ENCODE measurements around the gene PEAK3.

DNA sequence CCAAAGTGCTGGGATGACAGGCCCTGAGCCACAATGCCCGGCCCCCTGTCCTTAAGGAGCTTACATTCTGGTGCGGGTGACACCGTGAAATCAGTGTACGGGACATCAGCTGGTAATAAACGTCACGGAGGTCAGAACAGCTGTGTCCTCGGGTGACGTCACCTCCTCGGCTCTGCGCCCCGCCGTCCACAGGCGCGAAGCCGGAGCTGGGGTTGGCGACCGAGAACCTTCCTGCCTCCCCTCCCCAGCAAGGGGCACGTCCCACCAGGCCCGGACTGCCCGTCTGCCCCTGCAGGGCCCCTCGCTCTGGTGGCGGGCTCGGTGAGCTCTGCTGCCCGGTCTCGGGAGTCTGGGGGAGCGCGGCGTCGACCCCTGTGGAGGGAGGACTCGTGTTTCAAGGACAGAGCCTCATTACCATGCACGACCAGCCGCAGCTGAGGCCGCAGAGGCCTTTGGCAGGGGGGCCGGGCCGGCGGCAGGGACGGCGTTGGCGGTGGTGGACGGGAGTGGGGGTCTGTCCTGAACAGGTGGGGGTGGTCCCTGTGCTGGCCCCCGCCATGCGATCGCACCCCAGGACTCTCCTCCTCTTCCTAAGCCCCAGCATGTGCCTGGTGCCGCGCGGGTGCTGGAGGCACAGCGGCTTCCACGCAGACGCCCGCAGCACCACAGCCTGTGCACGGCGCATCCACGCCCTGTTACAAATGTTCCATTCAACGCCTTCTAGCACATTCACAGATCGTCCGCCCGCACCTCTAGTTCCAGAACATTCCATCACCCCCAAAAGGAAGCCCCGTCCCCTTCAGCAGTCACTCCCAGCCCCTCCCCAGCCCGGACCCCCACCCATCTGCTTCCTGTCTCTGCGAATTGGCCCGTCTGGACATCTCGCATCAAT, 20.6 kb upstream of the PEAK3 start:
- TF ChIP-seq POLR2AphosphoS5 (IDR thresholded peaks at IDR 0.05) = no peak
- TF ChIP-seq, protein P1, sequence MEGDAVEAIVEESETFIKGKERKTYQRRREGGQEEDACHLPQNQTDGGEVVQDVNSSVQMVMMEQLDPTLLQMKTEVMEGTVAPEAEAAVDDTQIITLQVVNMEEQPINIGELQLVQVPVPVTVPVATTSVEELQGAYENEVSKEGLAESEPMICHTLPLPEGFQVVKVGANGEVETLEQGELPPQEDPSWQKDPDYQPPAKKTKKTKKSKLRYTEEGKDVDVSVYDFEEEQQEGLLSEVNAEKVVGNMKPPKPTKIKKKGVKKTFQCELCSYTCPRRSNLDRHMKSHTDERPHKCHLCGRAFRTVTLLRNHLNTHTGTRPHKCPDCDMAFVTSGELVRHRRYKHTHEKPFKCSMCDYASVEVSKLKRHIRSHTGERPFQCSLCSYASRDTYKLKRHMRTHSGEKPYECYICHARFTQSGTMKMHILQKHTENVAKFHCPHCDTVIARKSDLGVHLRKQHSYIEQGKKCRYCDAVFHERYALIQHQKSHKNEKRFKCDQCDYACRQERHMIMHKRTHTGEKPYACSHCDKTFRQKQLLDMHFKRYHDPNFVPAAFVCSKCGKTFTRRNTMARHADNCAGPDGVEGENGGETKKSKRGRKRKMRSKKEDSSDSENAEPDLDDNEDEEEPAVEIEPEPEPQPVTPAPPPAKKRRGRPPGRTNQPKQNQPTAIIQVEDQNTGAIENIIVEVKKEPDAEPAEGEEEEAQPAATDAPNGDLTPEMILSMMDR (IDR thresholded peaks at IDR 0.05) = no peak
- no peak for TF ChIP-seq POLR2A (IDR thresholded peaks at IDR 0.05)

Measured in upper lobe of left lung (tissue), 4 donors.